ENCODE results near the gene CAPN5. TPM values are rescaled to one million over a fixed set of nuclear protein-coding genes. Genes with fewer than 3 reads are reported as not detected.
A peak's percentile ranks its signal among the peaks of the same experiment; 100 is the strongest.

Gene CAPN5
- total and polyA plus RNA-seq, 2 experiments from 2014 or later, result 10.2 to 32.2 TPM

GRCh38 chr11:77175021-77175842 is 108.5 kb downstream of the CAPN5 start:
- DNase-seq (ENCODE audit: low spot score) (no peak), ATAC-seq (peak; percentile 3; the same call in 1 of the 3 replicates)
- peak overlapping the region; percentile 90 for H2AFZ ChIP-seq
- Mint-ChIP-seq H3K27ac (peak overlapping the region; percentile 52), H3K9me3 (peaks cover 5% of the 10 kb centered on the region; the same call in 2 of the 3 replicates), H3K4me1 (peaks cover 62% of the 10 kb centered on the region), H3K27me3 (ENCODE audit: insufficient read depth, low read depth, poor library complexity) (peaks cover 24% of the 10 kb centered on the region), H3K36me3 (ENCODE audit: low read depth) (no peaks in the 10 kb centered on the region; the same call in 2 of the 3 replicates), H3K4me3 (peak overlapping the region; percentile 28; the same call in 1 of the 3 replicates)
- H3K9me2 ChIP-seq (ENCODE audit: insufficient read depth), result 0 out of 2 replicates have a peak, but pooled peaks cover 2% of the 10 kb centered on the region
- H3K4me1 ChIP-seq (ENCODE audit: insufficient read depth), result peaks cover 38% of the 10 kb centered on the region
- H3K27ac ChIP-seq (ENCODE audit: low read depth), result no peak overlapping the region
- no peaks in the 10 kb centered on the region for H3F3A ChIP-seq (replicated peaks; ENCODE audit: low read depth)
- H3K27me3 ChIP-seq (ENCODE audit: insufficient read depth), result no peaks in the 10 kb centered on the region
- H3K4me2 ChIP-seq, result peak overlapping the region; percentile 69
- H4K20me1 ChIP-seq (replicated peaks; ENCODE audit: insufficient read depth), result no peaks in the 10 kb centered on the region
- no peak overlapping the region for H3K4me3 ChIP-seq
- no peaks in the 10 kb centered on the region for H3K36me3 ChIP-seq (ENCODE audit: insufficient read depth)
- TF ChIP-seq POLR2AphosphoS5 (IDR thresholded peaks at IDR 0.05; ENCODE audit: low read depth) (no peak), ZNF462 (CRISPR knock-in tag; IDR thresholded peaks at IDR 0.05) (no peak), CREB1 (CRISPR knock-in tag; IDR thresholded peaks at IDR 0.05; ENCODE audit: low read depth) (no peak), ZNF331 (CRISPR knock-in tag; IDR thresholded peaks at IDR 0.05; ENCODE audit: low read depth) (no peak), REST (IDR thresholded peaks at IDR 0.05; ENCODE audit: unreplicated experiment) (no peak), STAT1 (IDR thresholded peaks at IDR 0.05; ENCODE audit: unreplicated experiment) (no peak), JUNB (IDR thresholded peaks at IDR 0.05; ENCODE audit: unreplicated experiment) (no peak), NANOG (IDR thresholded peaks at IDR 0.05; ENCODE audit: borderline replicate concordance) (no peak), EZH2 (IDR thresholded peaks at IDR 0.05; ENCODE audit: low read depth, unreplicated experiment) (no peak), ETS1 (IDR thresholded peaks at IDR 0.05) (no peak), EZH2phosphoT487 (IDR thresholded peaks at IDR 0.05; ENCODE audit: unreplicated experiment) (no peak), ZNF114 (CRISPR knock-in tag; IDR thresholded peaks at IDR 0.05) (no peak), CTCF (conservative IDR thresholded peaks at IDR 0.05; ENCODE audit: low read depth in 2 of 2) (no peak)
- no peaks in the 10 kb centered on the region for H3K79me2 ChIP-seq (replicated peaks; ENCODE audit: insufficient read depth)

Measured in GM23338 (cell line).